GM19328 (cell line): ENCODE measurements around the gene DEAF1.
"Not testable (repeated sequence)": the region's sequence is repeated elsewhere in the genome, so short reads cannot be mapped to it uniquely, and the experiment has no call there.

Source experiments
- ATAC-seq: cut with Tn5 transposase; IDR thresholded peaks from one replicate; pipeline ENCODE4 v1.9.1; 2021; ENCODE audit warnings: mild to moderate bottlenecking, moderate library complexity; ENCODE audit not compliant: unreplicated experiment

The DEAF1 gene

DNA sequence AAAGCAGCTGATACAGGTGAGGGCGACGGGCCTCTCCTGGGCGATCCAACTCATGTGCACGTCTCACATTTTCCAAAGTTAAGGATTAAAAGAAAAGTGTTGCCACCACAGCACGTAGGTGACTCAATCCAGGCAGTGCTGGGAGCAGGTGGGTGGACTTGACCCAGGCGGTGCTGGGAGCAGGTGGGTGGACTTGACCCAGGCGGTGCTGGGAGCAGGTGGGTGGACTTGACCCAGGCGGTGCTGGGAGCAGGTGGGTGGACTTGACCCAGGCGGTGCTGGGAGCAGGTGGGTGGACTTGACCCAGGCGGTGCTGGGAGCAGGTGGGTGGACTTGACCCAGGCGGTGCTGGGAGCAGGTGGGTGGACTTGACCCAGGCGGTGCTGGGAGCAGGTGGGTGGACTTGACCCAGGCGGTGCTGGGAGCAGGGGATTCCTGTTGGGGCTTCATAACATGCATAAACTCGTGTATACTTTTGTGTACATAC, 47.3 kb downstream of the DEAF1 start:
- ATAC-seq, result not testable (repeated sequence)

DNA sequence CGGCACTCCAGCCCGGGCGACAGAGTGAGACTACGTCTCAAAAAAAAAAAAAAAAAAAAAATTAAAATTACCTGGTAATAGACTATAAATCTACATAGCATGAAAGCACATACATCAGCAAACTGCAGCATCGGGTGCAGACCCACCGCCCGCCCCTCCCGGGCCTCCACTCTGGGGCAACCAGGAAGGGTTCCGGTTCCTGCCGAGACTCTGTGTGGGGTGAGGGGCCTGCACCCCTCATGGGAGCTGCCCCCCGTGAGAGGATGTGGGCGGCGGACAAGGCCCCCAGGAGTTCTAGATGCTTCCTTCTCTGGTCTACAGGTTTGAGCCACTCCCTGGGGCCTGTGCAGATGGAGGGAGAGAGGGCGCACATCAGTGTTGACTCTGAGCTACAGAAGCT, 48.8 kb downstream of the DEAF1 start:
- ATAC-seq, result no peak

DNA sequence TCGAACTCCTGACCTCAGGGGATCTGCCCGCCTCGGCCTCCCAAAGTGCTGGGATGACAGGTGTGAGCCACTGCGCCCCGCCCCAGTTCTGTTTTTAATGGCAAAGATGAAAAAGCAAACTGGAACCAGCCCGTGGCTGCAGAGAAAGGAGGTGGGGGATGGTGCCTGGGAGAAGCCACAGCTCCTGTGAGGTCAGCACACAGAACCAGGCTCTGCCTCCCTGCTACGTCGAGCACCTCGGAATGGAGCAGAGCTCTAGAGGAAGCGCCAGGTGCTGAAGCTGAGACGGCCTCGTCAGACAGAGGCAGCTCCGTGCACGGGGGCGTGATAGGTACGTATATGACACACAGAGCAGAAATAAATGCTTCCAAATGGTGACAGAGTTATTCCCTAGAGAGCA, 49.5 kb downstream of the DEAF1 start:
- no peak for ATAC-seq

DNA sequence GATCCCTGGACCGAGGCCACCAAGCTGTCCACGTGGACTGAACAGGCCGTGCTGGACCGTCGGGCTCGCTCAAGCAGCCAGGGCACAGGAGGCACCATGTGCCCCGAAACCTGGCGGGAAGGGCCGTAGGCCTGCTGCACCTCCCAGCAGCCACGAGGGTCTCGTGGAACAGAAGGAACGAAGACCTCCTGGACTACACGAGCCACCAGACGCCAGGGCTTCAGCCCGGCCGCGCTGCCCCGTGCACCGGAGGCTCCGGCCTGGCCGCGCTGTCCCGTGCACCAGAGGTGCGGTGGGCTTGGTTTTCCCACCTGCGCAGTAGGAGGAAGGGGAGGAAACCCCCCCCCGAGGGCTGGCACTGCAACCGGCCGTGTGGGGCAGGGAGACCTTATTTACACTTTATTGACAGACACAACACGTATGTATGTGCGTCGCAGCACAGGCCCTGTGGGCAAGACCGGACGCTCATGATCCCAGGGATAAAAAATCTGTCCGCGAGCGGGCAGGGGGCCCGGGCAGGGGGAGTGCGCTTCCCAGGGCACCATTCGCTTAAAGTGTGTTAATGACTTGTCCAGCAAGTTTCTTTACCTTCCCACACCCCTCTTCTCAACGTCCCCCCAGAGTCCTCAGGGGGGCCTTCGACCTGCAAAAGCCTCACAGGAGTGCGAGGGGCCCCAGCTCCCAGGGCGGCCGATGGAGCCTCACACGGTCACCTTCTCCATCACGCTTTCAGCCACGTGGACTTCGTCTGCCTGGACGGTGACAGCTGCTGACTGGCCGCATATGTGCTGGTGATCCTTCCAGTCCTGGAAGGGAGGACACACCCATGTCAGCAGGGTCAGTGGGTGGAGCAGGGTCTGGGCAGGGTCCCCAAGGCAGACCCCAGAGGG, 50.9 kb downstream of the DEAF1 start:
- no peak for ATAC-seq

DNA sequence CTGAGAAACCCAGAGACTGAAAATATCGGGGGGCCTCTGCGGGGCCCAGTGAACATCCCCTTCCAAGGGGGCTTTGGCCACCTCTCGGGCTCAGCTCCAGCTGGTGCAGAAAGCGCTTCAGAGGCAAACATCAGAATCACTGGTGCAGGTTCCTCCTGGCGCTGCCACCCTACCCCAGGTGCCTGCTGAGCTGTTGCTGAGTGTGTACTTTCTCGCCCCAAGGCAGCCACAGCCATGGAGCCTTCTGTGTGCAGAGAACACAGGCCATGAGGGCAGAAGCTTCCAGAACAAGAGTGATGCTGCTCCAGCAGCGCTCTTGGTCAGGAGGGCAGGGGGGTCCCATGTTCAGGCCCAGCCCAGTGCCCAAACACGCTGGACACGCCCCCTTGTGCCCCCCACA, 51.7 kb downstream of the DEAF1 start:
- no peak for ATAC-seq

DNA sequence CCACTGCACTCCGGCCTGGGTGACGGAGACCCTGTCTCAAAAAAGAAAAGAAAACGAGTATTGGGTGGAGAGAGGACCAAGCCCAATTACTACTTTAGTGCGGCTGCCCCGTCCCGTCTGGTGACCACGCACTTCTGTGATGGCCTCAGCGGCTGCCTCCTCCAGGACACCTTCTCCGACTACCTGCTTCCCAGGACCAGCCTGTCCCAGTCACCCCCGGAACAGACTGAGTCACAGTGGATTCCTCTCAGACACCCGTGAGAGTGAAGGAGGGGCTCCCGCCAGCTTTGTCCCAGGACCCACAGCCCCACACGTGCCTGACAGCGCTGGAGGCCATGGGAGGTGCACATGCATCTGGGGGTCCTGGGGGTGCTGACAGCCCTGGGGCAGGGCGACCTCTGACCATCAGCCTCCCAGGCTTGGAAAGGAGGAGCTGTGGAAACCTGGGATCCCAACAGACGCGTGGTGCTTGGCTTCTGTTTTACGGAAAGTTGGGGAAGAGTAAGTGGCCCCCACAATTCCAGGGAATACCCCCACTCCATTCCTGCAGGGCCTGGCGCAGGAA, 53.1 kb downstream of the DEAF1 start:
- no peak for ATAC-seq

DNA sequence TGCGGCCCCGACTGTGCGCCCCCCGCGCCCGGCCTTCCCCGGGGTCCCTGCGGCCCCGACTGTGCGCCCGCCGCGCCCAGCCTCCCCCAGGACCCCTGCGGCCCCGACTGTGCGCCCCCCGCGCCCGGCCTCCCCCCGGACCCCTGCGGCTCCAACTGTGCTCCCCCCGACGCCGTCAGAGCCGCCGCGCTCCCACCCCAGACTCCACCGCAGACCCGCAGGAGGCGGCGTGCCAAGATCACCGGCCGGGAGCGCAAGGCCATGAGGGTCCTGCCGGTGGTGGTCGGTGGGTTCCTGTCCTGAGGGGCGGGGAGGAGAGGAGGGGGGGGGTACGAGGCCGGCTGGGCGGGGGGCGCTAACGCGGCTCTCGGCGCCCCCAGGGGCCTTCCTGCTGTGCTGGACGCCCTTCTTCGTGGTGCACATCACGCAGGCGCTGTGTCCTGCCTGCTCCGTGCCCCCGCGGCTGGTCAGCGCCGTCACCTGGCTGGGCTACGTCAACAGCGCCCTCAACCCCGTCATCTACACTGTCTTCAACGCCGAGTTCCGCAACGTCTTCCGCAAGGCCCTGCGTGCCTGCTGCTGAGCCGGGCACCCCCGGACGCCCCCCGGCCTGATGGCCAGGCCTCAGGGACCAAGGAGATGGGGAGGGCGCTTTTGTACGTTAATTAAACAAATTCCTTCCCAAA, 54.9 kb downstream of the DEAF1 start:
- no peak for ATAC-seq

DNA sequence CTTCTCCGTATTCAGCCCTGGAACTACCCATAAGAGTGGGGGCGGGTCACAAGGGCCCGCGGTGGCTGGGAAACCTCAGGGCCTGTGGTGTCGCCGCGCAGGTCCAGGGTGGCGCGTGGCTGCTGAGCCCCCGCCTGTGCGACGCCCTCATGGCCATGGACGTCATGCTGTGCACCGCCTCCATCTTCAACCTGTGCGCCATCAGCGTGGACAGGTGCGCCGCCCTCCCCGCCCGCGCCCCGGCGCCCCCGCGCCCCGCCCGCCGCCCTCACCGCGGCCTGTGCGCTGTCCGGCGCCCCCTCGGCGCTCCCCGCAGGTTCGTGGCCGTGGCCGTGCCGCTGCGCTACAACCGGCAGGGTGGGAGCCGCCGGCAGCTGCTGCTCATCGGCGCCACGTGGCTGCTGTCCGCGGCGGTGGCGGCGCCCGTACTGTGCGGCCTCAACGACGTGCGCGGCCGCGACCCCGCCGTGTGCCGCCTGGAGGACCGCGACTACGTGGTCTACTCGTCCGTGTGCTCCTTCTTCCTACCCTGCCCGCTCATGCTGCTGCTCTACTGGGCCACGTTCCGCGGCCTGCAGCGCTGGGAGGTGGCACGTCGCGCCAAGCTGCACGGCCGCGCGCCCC, 55.6 kb downstream of the DEAF1 start:
- no peak for ATAC-seq

DNA sequence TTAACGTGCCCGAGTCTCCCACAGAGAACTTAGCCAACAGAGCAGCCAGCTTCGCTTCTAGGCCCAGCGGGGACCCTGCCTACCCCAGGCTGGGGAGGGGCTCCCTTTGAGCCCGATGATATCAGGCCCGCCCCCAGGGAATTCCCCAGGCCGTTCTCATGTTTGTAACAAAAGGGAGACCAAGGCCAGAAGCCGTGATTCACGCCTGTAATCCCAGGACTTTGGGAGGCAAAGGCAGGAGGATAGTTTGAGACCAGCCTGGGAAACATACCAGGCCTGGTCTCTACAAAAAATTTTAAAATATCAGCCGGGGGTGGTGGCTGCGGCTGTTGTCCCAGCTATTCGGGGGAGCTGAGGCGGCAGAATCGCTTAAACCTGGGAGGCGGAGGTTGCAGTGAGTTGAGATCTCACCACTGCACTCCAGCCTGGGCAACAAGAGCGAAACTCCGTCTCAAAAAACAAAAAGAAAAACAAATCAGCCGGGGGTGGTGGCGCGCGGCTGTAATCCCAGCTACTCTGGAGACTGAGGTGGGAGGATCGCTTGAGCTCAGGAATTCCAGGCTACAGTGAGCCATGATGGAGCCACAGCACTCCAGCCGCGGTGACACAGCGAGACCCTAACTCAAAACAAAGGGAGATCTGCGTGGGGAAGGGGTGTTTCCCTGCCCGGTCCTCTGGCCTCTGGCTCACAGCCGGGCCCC, 56.2 kb downstream of the DEAF1 start:
- ATAC-seq, result no peak

DNA sequence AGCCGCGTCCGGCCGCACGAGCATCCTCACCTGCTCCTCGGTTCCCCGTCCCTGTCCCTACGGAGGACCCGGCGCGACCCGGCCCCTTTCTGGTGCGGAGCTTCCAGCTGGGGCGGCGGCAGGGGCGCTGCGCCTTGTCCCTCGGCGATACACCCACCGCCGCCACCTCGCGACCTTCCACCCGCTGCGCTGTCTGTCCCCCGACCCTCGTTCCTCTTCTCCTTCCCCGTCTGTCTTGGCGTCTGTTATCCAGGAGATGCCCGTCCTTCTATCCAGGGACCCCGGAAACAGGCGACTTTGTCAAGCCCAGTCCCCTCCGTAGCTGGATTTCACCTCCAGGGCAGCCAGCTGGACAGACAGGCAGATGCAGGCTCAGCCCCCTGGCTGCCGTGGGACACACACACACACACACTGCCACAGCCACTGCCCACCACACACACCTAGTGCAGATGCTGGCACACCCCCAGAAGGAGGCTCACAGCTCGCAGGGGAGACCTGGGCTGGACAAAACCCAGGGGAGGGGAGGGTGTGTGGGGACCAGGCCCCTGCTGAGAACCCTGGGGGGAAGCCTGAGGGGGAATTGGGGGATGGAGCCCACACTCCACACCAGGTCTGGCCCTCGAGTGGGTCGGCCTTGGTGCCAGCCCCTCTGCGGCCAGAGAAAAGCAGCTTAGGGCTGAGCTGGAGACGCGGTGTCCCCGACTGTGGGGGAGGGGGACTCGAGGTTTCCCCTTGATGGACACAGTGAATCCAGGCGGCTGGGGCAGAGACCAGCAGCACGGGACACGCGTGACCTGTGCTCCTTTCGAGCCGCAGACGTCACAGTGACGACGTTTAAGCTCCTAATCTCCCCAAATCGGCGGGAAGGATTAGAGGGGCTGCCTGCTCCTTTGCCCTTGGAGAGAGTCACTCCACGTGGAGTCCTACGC, 57.2 kb downstream of the DEAF1 start:
- ATAC-seq, result no peak

DNA sequence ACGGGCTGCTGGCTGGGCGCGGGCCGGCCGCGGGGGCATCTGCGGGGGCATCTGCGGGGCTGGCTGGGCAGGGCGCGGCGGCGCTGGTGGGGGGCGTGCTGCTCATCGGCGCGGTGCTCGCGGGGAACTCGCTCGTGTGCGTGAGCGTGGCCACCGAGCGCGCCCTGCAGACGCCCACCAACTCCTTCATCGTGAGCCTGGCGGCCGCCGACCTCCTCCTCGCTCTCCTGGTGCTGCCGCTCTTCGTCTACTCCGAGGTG, 57.8 kb downstream of the DEAF1 start:
- no peak for ATAC-seq

DNA sequence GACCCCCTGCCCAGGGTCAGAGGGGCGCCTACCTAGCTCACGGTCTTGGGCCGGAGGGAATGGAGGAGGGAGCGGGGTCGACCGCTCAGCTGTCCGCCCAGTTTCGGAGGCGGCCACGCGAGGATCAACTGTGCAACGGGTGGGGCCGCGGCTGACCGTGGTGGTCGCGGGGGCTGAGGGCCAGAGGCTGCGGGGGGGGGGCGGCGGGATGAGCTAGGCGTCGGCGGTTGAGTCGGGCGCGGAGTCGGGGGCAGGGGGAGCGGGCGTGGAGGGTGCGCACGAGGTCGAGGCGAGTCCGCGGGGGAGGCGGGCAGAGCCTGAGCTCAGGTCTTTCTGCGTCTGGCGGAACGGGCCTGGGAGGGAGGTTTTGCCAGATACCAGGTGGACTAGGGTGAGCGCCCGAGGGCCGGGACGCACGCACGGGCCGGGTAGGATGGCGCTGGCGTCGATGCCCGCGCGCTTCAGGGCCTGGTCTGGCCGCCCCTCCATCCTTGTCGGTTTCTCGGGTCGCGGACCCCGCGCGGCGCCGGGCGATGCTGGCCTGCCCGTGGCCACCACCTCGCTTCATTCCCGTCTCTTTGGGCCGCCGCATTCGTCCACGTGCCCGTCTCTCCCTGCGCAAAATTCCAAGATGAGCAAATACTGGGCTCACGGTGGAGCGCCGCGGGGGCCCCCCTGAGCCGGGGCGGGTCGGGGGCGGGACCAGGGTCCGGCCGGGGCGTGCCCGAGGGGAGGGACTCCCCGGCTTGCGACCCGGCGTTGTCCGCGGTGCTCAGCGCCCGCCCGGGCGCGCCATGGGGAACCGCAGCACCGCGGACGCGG, 58.3 kb downstream of the DEAF1 start, which contains the start of gene DRD4:
Gene DRD4 (plus strand): TSS at position 759 of the 822 bp plus-strand sequence. CDS start 36 bp downstream, at position 795.
- no peak for ATAC-seq

DNA sequence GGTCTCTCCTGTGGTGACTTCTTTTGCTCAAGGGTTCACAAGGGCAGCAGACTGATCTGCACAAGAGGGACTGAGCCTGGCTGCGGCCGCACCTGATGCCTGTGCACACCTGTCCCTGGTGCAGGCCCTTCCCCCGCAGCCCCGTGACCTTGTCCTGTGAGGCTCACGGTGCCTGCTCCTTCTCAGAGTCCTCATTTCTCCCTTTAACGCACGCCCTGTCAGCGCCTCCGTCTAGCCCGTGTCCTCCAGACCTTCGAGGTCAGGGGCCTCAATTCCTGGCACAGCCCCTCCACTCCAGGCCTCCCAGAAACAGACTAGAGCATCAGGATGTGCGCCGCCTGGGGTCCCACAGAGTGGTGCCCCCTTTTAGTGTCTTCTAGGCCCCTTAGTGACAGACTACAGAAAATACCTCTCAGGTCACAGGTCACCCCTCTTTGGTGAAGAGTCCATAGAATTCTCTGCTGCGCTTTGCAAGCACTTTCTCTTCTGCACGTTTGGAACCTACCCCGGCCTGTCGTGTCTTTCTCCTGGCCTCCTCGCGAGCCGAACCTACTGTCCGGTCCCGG, 59.0 kb downstream of the DEAF1 start:
- no peak for ATAC-seq

DNA sequence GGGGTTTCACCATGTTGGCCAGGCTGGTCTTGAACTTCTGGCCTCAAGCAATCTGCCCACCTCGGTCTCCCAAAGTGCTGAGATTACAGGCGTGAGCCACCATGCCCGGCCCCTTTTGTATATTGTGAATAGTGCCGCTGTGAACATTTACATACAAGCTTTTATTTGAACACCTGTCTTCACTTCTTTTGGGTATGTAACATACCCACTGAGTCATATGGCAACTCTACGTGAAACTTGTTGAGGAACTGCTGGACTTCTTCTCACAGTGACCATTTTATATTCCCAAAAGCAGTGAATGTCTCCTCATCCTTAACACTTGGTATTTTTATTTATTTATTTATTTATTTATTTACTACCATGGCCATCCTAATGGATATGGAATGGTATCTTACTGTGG, 64.2 kb downstream of the DEAF1 start:
- no peak for ATAC-seq

DNA sequence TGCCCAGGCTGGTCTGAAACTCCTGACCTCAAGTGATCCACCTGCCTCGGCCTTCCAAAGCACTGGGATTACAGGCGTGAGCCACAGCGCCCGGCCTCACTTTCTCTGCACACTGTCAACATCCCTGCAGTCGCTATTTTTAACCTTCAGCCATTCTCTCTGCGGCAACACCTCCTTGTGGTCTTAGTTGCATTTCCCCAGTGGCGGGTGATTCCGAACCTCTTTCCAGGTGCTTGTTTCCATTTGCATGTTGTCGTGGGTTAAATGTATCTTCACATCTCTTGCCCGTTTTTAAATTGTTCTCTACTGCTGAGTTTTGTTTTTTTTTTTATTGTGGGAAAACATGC, 65.8 kb downstream of the DEAF1 start:
- no peak for ATAC-seq

DNA sequence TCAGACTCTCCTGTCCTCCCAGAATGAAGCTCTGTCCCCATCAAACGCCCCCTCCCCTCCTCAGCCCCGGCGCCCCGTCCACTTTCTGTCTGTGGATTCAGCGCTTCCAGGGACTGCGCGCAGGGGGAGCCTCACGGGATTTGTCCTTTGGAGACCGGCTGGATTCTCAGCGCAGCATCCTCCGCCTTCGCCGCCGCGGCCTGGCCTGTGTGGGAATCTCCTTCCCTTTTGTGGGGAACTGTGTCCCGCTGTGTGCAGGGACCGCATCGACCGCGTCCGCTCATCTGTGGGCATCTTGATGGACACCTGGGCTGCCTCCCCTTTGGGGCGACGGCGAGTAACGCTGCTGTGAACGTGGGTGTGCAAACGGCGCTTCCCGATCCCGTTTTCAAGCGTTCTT, 67.0 kb downstream of the DEAF1 start:
- ATAC-seq, result no peak

DNA sequence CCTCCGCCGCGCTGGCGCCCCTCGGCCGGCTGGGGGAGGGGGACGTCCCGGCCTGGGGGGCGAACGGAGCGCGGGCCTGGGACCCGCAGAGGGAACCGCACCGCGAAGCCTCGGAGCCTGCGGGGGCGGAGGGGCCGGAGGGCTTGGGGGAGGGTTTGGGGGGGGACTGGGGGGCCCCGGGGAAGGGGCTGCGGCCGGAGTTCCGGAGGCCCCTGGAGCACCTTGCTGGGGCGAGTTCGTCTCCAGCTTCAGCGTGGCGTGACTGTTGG, 67.8 kb downstream of the DEAF1 start:
- no peak for ATAC-seq

DNA sequence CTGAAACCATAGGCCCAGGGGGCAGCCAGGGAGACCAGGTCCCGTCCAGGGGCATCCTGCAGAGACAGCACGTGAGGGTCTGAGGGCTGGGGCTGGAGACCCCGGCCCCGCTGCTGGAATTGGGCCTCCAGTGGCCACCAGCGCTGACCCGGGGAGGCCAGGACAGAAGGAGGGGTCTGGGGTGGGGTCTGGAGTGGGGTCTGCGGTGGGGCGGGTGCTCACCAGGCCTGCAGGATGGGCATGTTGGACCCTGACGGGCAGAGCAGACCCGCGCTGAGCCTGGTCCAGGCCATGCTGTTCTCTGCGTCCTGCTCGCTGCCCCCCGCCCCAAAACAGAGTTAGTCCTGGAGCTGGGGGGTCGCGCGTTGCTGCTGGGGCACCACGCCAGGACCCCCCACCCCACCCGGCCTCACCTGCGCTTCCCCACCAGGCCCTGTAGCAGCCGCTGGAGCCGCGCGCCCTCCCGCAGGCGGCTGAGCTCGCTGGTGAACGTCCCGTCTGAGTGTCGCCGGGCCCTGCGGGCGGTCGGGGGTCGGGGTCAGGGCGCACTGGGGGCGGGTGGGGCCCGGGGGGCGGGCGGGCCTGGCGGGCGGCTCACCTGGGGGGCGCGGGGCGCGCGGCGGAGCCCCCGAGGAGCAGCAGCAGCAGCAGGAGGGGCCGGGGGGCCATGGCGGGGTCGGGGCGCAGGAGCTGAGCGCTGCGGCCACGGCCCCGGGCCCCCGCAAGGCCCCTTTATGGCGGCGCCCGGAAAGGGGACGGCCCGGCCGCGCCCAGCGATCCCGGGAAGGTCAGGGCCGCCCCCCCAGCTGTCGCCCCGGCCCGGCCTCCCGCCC, 68.3 kb downstream of the DEAF1 start, which contains the start of gene SCT:
Gene SCT (minus strand): TSS at position 707 of the 833 bp plus-strand sequence. CDS start 38 bp downstream, at position 669.
- no peak for ATAC-seq
